ENCODE data around the gene IARS1. TPM values are rescaled to one million over a fixed set of nuclear protein-coding genes. Genes with fewer than 3 reads are reported as not detected.

IARS1 gene
- total RNA-seq, 1 donor from 2014 or later, result 96.7 TPM

- no peak for DNase-seq (ENCODE audit: low spot score)
These were observed 48.3 kb downstream of the IARS1 start for GRCh38 chr9:92245005-92245797.

Small RNA genes within 50 kb of the gene (microRNA-seq; reads per million reads assigned to microRNA genes)
- 2.9 reads per million for gene MIR3651 (ENCODE audit: borderline number of aligned reads)

Other genes with a start within 250 kb of the IARS1 start
- gene SPTLC1, start 178.3 kb downstream of the IARS1 start, total RNA-seq, result 60.1 TPM
- gene NOL8, start 31.7 kb upstream of the IARS1 start, total RNA-seq, result 28.7 TPM
- gene CENPP, start 32.3 kb upstream of the IARS1 start, total RNA-seq, result 4.0 TPM
- 9.4 TPM for gene OGN, start 110.9 kb upstream of the IARS1 start, total RNA-seq
- gene OMD, start 130.8 kb upstream of the IARS1 start, total RNA-seq, result 2.6 TPM
- gene ASPN, start 188.8 kb upstream of the IARS1 start, total RNA-seq, result 4.0 TPM
- gene ECM2, start 242.3 kb upstream of the IARS1 start, total RNA-seq, result 71.3 TPM

Data from mesenteric fat pad (tissue), 1 donor.